Measurements from ENCODE around the gene SDHAF2. TPM values are rescaled to one million over a fixed set of nuclear protein-coding genes. Genes with fewer than 3 reads are reported as not detected.
"Not testable (repeated sequence)": the region's sequence is repeated elsewhere in the genome, so short reads cannot be mapped to it uniquely, and the experiment has no call there.

The SDHAF2 gene
- total and polyA plus RNA-seq, 3 experiments from 2014 or later: 48.8 to 101 (median 49.2) TPM

DNA sequence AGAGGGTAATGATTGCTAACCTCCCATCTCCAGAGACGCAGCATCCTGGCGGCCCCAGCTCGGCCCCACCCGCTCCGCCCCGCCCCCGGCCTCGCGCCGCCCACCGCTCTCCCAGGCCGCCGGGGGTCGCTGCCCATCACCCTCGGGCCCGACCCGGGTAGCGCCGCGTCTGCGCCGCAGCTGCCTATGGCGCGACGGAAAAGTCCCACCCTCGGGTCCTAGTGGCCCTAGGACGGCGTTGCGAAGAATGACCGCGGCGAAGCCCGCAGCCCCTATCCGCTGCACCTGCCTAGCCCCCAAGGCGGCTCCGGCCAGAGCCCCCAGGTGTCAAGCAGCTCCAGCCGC is 606 bp upstream of the SDHAF2 start:
- peaks cover 58 to 84% (median 80%) of the 10 kb centered on the region in 3 donors for H3K4me1 Mint-ChIP-seq
- H3K36me3 Mint-ChIP-seq: peaks cover 0 to 74% (median 11%) of the 10 kb centered on the region in 3 donors

DNA sequence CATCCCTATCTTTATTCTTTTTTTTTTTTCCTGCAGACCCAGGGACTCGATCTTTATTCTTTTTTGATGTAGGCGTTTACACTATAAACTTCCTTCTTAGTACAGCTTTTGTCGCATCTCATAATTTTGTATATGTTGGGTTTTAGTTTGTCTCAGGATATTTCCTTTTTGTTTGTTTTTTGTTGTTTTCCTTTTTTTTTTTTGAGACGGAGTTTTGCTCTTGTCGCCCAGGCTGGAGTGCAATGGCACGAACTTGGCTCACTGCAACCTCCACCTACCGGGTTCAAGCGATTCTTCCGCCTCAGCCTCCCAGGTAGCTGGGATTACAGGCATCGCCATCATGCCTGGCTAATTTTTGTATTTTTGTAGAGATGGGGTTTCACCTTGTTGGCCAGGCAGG is 915 bp downstream of the SDHAF2 start:
- peaks cover 58 to 80% (median 76%) of the 10 kb centered on the region in 3 donors for H3K4me1 Mint-ChIP-seq
- H3K4me3 Mint-ChIP-seq: peak overlapping the region; percentile 91 to 100 (median 97)
- H3K27me3 Mint-ChIP-seq; H3K9me3 ChIP-seq (ENCODE audit: low read length); H3K27me3 ChIP-seq (ENCODE audit: insufficient read depth, low read length, poor library complexity, severe bottlenecking); H3K9me3 Mint-ChIP-seq; DNase-seq: not testable (repeated sequence)
- ChIA-PET POLR2A (interaction anchor here (0.6 to 2.9 kb wide), 3 partner anchors 39 to 517 kb away, joined by 3 to 20 read pairs (median 4); partner anchors contain the start of genes TMEM109 and TMEM216), CTCF (interaction anchor here (2.7 to 3.8 kb wide), 2 partner anchors 39 to 96 kb away, joined by 12 to 29 read pairs; partner anchors contain the start of genes DDB1, TKFC and TMEM216)
- H3K27ac Mint-ChIP-seq: peak overlapping the region; percentile 97 to 100 (median 99)
- Histone ChIP-seq H3K36me3 (ENCODE audit: insufficient read depth, low read length) (peaks cover 21% of the 10 kb centered on the region), H3K27ac (ENCODE audit: low read depth, low read length) (peak overlapping the region; percentile 97), H3K4me1 (ENCODE audit: insufficient read depth, low read length) (peaks cover 52% of the 10 kb centered on the region), H3K4me3 (ENCODE audit: low read length) (peak overlapping the region; percentile 93)
- peaks cover 0 to 67% (median 13%) of the 10 kb centered on the region in 3 donors for H3K36me3 Mint-ChIP-seq

More for the DNA sequence above, 606 bp upstream of the SDHAF2 start:
- Histone ChIP-seq H3K4me1 (ENCODE audit: insufficient read depth, low read length) (peaks cover 55% of the 10 kb centered on the region), H3K36me3 (ENCODE audit: insufficient read depth, low read length) (peaks cover 32% of the 10 kb centered on the region), H3K27me3 (ENCODE audit: insufficient read depth, low read length, poor library complexity, severe bottlenecking) (no peaks in the 10 kb centered on the region), H3K27ac (ENCODE audit: low read depth, low read length) (peak overlapping the region; percentile 97), H3K9me3 (ENCODE audit: low read length) (no peaks in the 10 kb centered on the region), H3K4me3 (ENCODE audit: low read length) (peak overlapping the region; percentile 72)
- ChIA-PET POLR2A (interaction anchor here (0.6 to 2.9 kb wide), 5 partner anchors 37 to 387 kb away, joined by 6 to 27 read pairs (median 13); partner anchors contain the start of genes CYB561A3, DDB1, TKFC and TMEM138), CTCF (interaction anchor here (0.9 to 3.8 kb wide), 7 partner anchors 17 to 98 kb away, joined by 3 to 29 read pairs (median 4); partner anchors contain the start of genes CYB561A3, DDB1, TKFC and TMEM138)
- Mint-ChIP-seq H3K27ac (peak overlapping the region; percentile 97 to 100 (median 99)), H3K27me3 (peaks cover 0 to 7% of the 10 kb centered on the region in 2 donors), H3K4me3 (peak overlapping the region; percentile 91 to 100 (median 97)), H3K9me3 (no peaks in the 10 kb centered on the region)
- DNase-seq: peak; percentile 71 to 82 (median 78)

DNA sequence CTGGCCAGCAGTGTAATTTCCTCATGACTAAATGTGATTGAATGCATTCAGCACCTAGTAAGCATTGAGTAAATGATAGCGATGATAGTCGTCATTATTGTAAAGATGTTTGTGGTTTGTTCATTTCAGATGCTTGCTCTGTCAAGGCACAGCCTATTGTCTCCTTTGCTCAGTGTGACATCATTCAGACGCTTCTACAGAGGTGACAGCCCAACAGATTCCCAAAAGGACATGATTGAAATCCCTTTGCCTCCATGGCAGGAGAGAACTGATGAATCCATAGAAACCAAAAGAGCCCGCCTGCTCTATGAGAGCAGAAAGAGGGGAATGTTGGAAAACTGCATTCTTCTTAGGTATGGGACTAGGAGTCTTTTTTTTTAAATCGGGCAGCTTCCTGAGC is 7.6 kb downstream of the SDHAF2 start:
- H3K4me1 ChIP-seq (ENCODE audit: insufficient read depth, low read length): peaks cover 19% of the 10 kb centered on the region
- H3K36me3 ChIP-seq (ENCODE audit: insufficient read depth, low read length): peaks cover 34% of the 10 kb centered on the region
- Mint-ChIP-seq H3K36me3 (peaks cover 4 to 80% (median 13%) of the 10 kb centered on the region in 3 donors), H3K27ac (peak overlapping the region in 2 of 8 donors; percentile 23 to 34), H3K27me3 (peaks cover 0 to 2% of the 10 kb centered on the region in 2 donors), H3K4me3 (no peak overlapping the region), H3K4me1 (peaks cover 35 to 50% (median 44%) of the 10 kb centered on the region in 3 donors), H3K9me3 (no peaks in the 10 kb centered on the region)
- no peak for DNase-seq
- H3K27ac ChIP-seq (ENCODE audit: low read depth, low read length): no peak overlapping the region
- H3K9me3 ChIP-seq (ENCODE audit: low read length): no peaks in the 10 kb centered on the region
- H3K4me3 ChIP-seq (ENCODE audit: low read length): no peak overlapping the region
- H3K27me3 ChIP-seq (ENCODE audit: insufficient read depth, low read length, poor library complexity, severe bottlenecking): no peaks in the 10 kb centered on the region
- POLR2A ChIA-PET: no interaction called here
- CTCF ChIA-PET: interaction anchor here (1.5 kb wide), 1 partner anchor 8 kb away, joined by 3 read pairs; no protein-coding TSS in a partner anchor

DNA sequence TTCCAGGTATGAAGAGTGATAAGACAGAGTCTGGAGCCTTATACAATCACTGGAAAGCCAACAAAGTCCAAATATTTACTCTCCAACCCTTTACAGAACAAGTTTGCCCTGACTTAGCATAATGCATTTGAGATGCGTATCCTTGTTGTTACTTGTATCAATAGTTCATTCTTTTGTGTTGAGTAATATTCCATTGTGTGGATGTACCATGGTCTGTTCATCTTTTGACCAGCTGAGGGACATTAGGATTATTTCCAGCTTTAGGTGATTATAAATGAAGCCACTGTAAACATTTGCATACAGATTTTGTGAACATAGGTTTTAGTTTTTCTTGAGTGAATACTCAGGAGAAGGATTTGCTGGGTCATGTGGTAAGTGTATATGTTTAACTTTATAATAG is 9.7 kb downstream of the SDHAF2 start:
- Histone ChIP-seq H3K4me3 (ENCODE audit: low read length) (no peak overlapping the region), H3K36me3 (ENCODE audit: insufficient read depth, low read length) (peaks cover 34% of the 10 kb centered on the region), H3K4me1 (ENCODE audit: insufficient read depth, low read length) (peaks cover 17% of the 10 kb centered on the region), H3K27me3 (ENCODE audit: insufficient read depth, low read length, poor library complexity, severe bottlenecking) (no peaks in the 10 kb centered on the region), H3K9me3 (ENCODE audit: low read length) (no peaks in the 10 kb centered on the region), H3K27ac (ENCODE audit: low read depth, low read length) (no peak overlapping the region)
- ChIA-PET CTCF (interaction anchor here (1.4 kb wide), 1 partner anchor 54 kb away, joined by 3 read pairs; no protein-coding TSS in a partner anchor), POLR2A (no interaction called here)
- H3K27me3 Mint-ChIP-seq: no peaks in the 10 kb centered on the region
- peaks cover 4 to 80% (median 19%) of the 10 kb centered on the region in 3 donors for H3K36me3 Mint-ChIP-seq
- H3K4me1 Mint-ChIP-seq: peaks cover 28 to 40% (median 36%) of the 10 kb centered on the region in 3 donors
- H3K9me3 Mint-ChIP-seq: no peaks in the 10 kb centered on the region
- DNase-seq: no peak
- no peak overlapping the region for H3K4me3 Mint-ChIP-seq
- H3K27ac Mint-ChIP-seq: no peak overlapping the region

DNA sequence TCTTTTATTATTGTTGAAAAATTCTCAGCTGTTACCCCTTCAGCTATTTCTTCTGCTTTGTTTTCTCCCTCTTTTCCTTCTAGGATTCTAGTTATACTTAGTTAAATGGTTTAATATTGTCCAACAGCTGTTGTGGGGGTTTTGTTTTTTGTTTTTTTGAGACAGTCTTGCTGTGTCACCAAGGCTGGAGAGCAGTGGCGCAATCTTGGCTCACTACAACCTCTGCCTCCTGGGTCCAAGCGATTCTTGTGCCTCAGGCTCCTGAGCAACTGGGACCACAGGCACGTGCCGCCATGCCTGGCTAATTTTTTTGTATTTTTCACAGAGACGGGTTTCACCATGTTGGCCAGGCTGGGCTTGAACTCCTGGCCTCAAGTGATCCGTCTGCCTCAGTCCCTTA is 12.7 kb downstream of the SDHAF2 start:
- Histone ChIP-seq H3K4me1 (ENCODE audit: insufficient read depth, low read length) (no peaks in the 10 kb centered on the region), H3K27ac (ENCODE audit: low read depth, low read length) (no peak overlapping the region), H3K9me3 (ENCODE audit: low read length) (no peaks in the 10 kb centered on the region), H3K27me3 (ENCODE audit: insufficient read depth, low read length, poor library complexity, severe bottlenecking) (no peaks in the 10 kb centered on the region), H3K36me3 (ENCODE audit: insufficient read depth, low read length) (peaks cover 38% of the 10 kb centered on the region), H3K4me3 (ENCODE audit: low read length) (no peak overlapping the region)
- Mint-ChIP-seq H3K36me3 (peaks cover 0 to 89% (median 28%) of the 10 kb centered on the region in 3 donors), H3K9me3 (no peaks in the 10 kb centered on the region), H3K4me1 (peaks cover 21 to 28% (median 26%) of the 10 kb centered on the region in 3 donors), H3K27ac (peak overlapping the region in 2 of 8 donors; percentile 17 to 91), H3K27me3 (no peaks in the 10 kb centered on the region), H3K4me3 (no peak overlapping the region)
- DNase-seq: no peak
- ChIA-PET CTCF (no interaction called here), POLR2A (no interaction called here)

DNA sequence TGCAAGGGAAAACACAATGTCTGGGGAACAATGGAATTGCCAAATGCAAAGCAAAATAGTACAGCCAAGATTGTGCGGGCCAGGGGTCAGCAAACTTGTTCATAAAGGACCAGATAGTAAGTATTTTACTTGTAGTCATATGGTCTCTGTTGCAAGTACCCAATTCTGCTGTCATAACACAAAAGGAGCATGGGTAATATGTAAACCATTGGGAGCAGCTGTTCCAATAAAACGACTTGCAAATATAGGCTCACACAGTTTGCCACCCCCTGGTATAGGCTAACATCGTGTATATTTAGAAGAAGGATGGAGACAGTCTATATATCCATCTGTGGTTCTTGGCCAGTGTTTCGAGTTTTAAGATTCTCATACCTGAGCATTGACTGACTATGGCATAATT is 15.6 kb downstream of the SDHAF2 start:
- DNase-seq: no peak
- H3K4me3 Mint-ChIP-seq: no peak overlapping the region
- no peak overlapping the region for H3K27ac ChIP-seq (ENCODE audit: low read depth, low read length)
- H3K9me3 ChIP-seq (ENCODE audit: low read length): no peaks in the 10 kb centered on the region
- no peak overlapping the region for H3K4me3 ChIP-seq (ENCODE audit: low read length)
- no peaks in the 10 kb centered on the region for H3K27me3 ChIP-seq (ENCODE audit: insufficient read depth, low read length, poor library complexity, severe bottlenecking)
- peaks cover 24 to 25% (median 25%) of the 10 kb centered on the region in 3 donors for H3K4me1 Mint-ChIP-seq
- POLR2A ChIA-PET: no interaction called here
- peaks cover 0 to 89% (median 35%) of the 10 kb centered on the region in 3 donors for H3K36me3 Mint-ChIP-seq
- H3K9me3 Mint-ChIP-seq: no peaks in the 10 kb centered on the region
- peak overlapping the region in 1 of 8 donors; percentile 74 for H3K27ac Mint-ChIP-seq
- H3K36me3 ChIP-seq (ENCODE audit: insufficient read depth, low read length): peaks cover 40% of the 10 kb centered on the region
- CTCF ChIA-PET: interaction anchor here (0.7 to 1.6 kb wide), 5 partner anchors 9 to 80 kb away, joined by 3 to 13 read pairs (median 4); partner anchors contain the start of genes CPSF7 and SDHAF2
- no peaks in the 10 kb centered on the region for H3K27me3 Mint-ChIP-seq
- H3K4me1 ChIP-seq (ENCODE audit: insufficient read depth, low read length): no peaks in the 10 kb centered on the region

DNA sequence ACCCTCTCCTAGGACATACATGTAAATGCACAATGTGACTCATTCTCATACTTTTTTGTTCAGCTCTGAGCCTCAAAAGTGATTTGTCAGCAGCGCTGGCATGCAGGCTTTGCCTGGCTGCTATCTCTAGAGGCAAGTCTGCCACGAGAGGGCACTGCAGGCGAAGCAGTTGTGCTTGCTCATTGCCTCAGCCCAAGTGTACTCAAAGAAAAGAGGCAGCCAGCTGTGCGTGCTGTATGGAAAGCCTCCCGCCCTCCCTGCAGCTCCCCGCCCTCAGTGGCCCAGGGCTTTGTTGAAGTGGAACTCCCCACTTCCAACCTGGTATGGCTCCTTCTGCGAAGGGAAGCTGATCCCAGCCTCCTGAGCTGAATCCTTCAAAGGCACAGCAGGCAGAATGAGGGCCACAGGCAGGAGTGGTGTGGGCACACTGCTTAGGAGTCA is 16.3 kb downstream of the SDHAF2 start:
- Mint-ChIP-seq H3K4me1 (peaks cover 24 to 25% (median 25%) of the 10 kb centered on the region in 3 donors), H3K27me3 (no peaks in the 10 kb centered on the region), H3K9me3 (no peaks in the 10 kb centered on the region), H3K36me3 (peaks cover 0 to 90% (median 37%) of the 10 kb centered on the region in 3 donors), H3K4me3 (no peak overlapping the region), H3K27ac (peak overlapping the region in 2 of 8 donors; percentile 47 to 81)
- Histone ChIP-seq H3K4me3 (ENCODE audit: low read length) (no peak overlapping the region), H3K4me1 (ENCODE audit: insufficient read depth, low read length) (no peaks in the 10 kb centered on the region), H3K9me3 (ENCODE audit: low read length) (no peaks in the 10 kb centered on the region), H3K27ac (ENCODE audit: low read depth, low read length) (no peak overlapping the region), H3K36me3 (ENCODE audit: insufficient read depth, low read length) (peaks cover 40% of the 10 kb centered on the region), H3K27me3 (ENCODE audit: insufficient read depth, low read length, poor library complexity, severe bottlenecking) (no peaks in the 10 kb centered on the region)
- ChIA-PET CTCF (interaction anchor here (0.7 to 1.6 kb wide), 6 partner anchors 9 to 80 kb away, joined by 3 to 13 read pairs (median 4); partner anchors contain the start of genes CPSF7 and SDHAF2), POLR2A (no interaction called here)
- DNase-seq: peak; percentile 20 to 62 (median 33)

Data from CD8-positive, alpha-beta memory T cell (primary cell).